Activated naive CD8-positive, alpha-beta T cell treated with anti-CD3 and anti-CD28 coated beads for 36 hours (primary cell): ENCODE measurements around the gene UTS2B. TPM values are rescaled to one million over a fixed set of nuclear protein-coding genes. Genes with fewer than 3 reads are reported as not detected.

Experiments
- DNase-seq: peaks from one replicate; pipeline ENCODE4 v3.0.0; 2021
- H3K27ac Mint-ChIP-seq: one replicate; pipeline ENCODE4 v1.8.0; 2022; ENCODE audit warnings: mild to moderate bottlenecking, moderate library complexity, mixed read lengths
- H3K27me3 Mint-ChIP-seq: one replicate; pipeline ENCODE4 v1.8.0; 2022; ENCODE audit warnings: mild to moderate bottlenecking, mixed read lengths
- H3K36me3 Mint-ChIP-seq: one replicate; pipeline ENCODE4 v1.8.0; 2021; ENCODE audit warnings: mild to moderate bottlenecking, mixed read lengths
- H3K4me1 Mint-ChIP-seq: one replicate; pipeline ENCODE4 v1.8.0; 2021; ENCODE audit warnings: mixed read lengths
- H3K4me3 Mint-ChIP-seq: one replicate; pipeline ENCODE4 v1.8.0; 2022; ENCODE audit warnings: mild to moderate bottlenecking, moderate library complexity, mixed read lengths
- H3K9me3 Mint-ChIP-seq: one replicate; pipeline ENCODE4 v1.8.0; 2022; ENCODE audit warnings: mixed read lengths
- total RNA-seq, 2 experiments: library from RNA; stranded (reverse); gene quantifications; one replicate each; pipeline ENCODE4 v1.2.3, GENCODE V29; 2021

Gene UTS2B, protein sequence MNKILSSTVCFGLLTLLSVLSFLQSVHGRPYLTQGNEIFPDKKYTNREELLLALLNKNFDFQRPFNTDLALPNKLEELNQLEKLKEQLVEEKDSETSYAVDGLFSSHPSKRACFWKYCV
- not detected for total RNA-seq

DNA sequence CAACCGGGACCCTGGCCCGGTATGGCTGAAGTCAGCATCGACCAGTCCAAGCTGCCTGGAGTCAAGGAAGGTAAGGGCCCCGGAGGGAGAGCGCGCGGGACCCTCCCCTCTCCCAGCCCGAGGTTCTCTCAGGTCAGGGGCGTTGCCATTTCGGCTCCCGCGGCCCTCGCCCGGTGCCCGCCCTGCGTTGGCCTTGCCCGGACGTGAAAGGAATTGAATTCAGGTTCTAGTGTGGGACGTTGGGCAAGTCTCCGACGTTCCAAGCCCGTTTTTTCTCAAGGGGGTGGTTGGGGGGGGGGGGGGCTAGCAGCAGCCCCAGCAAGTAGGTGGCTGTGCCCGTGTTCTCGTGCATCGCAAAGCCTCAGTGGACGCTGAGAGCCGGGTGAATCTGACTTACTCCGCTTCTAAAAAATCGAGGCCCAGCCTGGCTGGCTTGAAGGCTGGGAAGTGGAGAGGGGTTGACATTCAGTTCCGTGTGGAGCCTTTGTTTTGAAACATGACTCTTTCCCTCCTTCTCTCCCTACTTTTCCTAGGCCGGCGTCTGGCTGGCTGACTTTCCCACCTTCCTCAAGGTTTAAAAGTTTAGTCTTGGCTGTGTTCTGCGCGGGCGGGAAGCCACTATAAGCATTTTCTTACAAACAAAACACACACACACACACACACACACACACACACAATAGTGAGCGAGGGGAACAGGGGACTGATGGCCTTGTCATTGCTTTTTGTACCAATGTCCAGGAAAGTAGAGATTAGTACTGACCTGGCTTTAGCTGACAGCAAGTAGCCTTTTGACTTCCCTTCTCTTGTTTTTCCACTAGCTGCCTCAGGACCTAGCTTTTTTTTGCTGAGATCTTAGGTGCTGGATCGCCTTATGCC is at the start of gene UTS2B:
TSS of gene UTS2B (minus strand) at position 873 of the 876 bp plus-strand sequence. CDS start 48,337 bp downstream, outside the sequence.
- peak within 1 kb of the TSS; percentile 42 for H3K27ac Mint-ChIP-seq
- H3K27me3 Mint-ChIP-seq, result peaks cover 56% of the 10 kb centered on the region
- no peaks in the 10 kb centered on the region for H3K36me3 Mint-ChIP-seq
- no peaks in the 10 kb centered on the region for H3K9me3 Mint-ChIP-seq
- peak within 1 kb of the TSS; percentile 67 for H3K4me3 Mint-ChIP-seq
- DNase-seq, result no peak
- H3K4me1 Mint-ChIP-seq, result peaks cover 7% of the 10 kb centered on the region

DNA sequence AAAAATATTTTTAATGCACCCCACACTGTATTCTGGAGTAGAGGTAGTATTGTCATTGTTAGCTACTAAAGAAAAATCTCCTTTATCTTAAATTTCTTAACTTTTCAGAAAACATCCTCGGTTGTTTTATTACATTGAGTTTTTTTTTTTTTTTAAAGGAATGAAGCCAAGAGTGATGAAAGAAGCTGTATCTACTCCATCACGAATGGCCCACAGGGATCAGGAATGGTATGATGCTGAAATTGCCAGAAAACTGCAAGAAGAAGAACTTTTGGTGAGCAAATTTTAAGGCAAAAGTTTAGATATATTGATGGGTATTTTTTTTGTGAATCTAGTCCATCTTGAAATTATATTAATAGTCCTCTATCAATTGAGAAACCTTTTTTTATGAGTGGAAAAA is 49.7 kb upstream of the UTS2B start:
- Mint-ChIP-seq H3K4me1 (no peaks in the 10 kb centered on the region), H3K9me3 (no peaks in the 10 kb centered on the region), H3K4me3 (no peak overlapping the region), H3K36me3 (no peaks in the 10 kb centered on the region), H3K27me3 (no peaks in the 10 kb centered on the region), H3K27ac (no peak overlapping the region)
- DNase-seq, result no peak

DNA sequence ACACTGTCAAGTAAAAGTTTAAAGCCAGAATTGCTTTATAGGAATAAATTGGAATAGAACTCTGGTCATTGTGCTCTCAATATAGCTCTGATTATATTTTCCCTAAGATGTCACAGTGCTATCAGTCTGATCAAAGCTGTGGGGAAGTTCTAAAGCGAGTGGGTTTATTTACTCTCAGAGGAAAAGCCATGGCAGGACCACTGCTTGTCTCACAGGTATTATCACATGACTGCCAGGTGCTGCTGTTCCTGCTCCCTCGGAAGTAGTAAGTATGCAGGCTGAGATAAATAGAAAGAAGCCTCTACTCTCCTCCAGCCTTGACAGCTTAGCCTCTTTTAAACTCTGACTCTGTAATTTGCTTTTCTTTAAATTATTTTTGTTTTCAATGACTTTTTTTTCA is 49.1 kb upstream of the UTS2B start:
- H3K27ac Mint-ChIP-seq, result no peak overlapping the region
- no peak overlapping the region for H3K4me3 Mint-ChIP-seq
- no peaks in the 10 kb centered on the region for H3K27me3 Mint-ChIP-seq

DNA sequence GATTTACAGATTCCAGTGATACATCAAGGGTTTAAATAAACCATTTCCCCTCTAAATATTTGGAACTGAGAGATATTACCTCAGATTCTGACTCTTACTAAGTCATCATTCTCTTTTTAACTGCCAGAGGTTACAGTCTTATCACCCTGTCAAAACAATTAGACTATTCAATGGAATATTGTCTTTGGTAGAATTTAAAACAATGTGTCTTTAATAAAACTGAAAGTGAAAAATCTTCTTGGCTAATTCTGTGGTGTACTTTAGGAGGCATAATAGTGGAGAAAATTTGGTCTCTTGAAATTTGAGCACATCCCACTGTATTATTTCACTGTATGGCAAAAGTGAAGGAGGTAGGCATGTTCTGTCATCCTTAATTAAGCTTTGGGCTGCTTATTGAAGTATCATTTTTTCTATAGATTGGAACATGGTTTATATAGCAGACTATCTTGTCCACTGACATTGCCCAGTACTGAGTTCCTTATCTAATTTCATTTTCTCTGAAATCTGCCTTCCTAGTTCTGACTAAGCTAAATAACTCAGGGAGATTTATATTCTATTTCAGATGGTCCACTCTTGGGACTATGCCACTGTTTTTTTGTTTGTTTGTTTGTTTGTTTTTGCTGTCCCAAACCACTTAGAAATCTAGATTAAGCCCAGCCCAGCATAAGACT is 48.0 kb upstream of the UTS2B start:
- DNase-seq, result no peak
- Mint-ChIP-seq H3K27ac (no peak overlapping the region), H3K4me3 (no peak overlapping the region), H3K36me3 (no peaks in the 10 kb centered on the region), H3K9me3 (no peaks in the 10 kb centered on the region), H3K27me3 (no peaks in the 10 kb centered on the region), H3K4me1 (no peaks in the 10 kb centered on the region)

More for the DNA sequence above, 49.1 kb upstream of the UTS2B start:
- Mint-ChIP-seq H3K4me1 (no peaks in the 10 kb centered on the region), H3K36me3 (no peaks in the 10 kb centered on the region), H3K9me3 (no peaks in the 10 kb centered on the region)
- DNase-seq, result no peak

DNA sequence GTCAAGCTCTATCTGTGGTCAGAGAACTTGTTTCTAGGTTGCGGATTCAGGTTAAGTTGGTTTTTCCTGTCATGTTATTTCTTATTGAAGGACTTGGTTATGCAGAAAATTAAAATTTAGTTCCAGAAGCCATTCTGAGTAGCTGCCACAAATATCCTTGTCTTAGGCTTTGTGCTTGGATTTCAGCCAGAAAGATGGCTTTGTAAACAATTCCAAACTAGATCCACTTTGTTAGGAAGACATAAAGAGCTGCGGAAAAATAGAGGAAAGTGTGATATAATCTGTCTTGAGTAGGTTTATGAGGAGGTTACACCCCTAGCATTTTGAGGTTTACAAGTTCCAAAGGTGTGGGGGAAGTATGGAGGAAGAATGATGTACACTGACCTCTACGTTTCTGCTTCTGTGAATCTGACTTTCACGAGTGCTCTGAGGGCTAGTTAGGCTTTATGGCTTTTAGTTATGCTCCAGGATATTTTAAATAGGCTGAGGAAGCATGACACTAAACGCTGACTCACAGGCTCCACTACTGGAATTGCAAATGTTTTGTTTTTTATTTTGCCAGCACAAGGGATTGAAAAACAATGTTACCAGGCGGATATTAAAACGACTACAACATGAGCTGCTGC is 46.3 kb upstream of the UTS2B start:
- no peaks in the 10 kb centered on the region for H3K36me3 Mint-ChIP-seq
- H3K27ac Mint-ChIP-seq, result no peak overlapping the region
- no peaks in the 10 kb centered on the region for H3K27me3 Mint-ChIP-seq
- DNase-seq, result no peak
- H3K4me3 Mint-ChIP-seq, result no peak overlapping the region
- no peaks in the 10 kb centered on the region for H3K4me1 Mint-ChIP-seq
- no peaks in the 10 kb centered on the region for H3K9me3 Mint-ChIP-seq

DNA sequence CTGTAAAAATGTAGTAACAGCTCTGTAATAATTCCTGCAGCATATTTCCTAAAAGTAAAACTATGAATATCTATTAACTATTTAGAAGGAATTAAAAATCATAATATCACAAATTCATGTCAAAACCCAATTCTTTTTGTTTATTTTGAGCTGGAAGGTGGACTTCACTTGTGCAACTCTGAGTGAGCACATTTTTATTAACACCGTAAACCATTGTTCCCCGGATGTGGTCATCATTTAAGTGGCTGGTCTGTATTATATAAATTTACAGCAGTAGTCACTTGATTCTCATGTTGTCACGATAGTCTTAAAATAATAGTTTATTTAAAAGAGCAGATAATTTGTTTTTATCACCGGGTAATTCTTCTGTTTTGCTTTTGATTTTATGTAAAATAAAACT is 43.0 kb upstream of the UTS2B start:
- no peaks in the 10 kb centered on the region for H3K36me3 Mint-ChIP-seq
- H3K27me3 Mint-ChIP-seq, result no peaks in the 10 kb centered on the region
- no peak overlapping the region for H3K27ac Mint-ChIP-seq
- no peaks in the 10 kb centered on the region for H3K9me3 Mint-ChIP-seq
- H3K4me3 Mint-ChIP-seq, result no peak overlapping the region
- H3K4me1 Mint-ChIP-seq, result no peaks in the 10 kb centered on the region
- DNase-seq, result no peak

DNA sequence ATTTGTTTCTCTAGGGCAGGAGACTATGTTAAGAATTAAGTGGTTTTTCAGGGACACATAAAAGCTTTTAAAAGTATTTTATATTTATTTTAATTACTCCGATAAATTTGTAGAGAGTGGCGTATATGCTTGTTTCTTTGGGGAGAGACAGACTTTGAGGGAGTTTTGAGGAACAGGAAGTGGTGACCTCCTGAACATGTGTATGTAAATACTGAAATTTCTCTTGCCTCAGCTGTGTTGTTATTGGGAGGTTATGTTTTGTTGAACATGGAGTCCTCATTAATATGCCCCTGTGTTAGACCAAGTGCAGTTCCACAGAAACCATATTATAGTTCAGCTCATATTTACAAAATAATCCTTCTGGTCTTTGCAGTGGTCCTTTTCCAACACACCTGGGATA is 41.8 kb upstream of the UTS2B start:
- H3K36me3 Mint-ChIP-seq, result no peaks in the 10 kb centered on the region
- H3K9me3 Mint-ChIP-seq, result no peaks in the 10 kb centered on the region
- H3K4me1 Mint-ChIP-seq, result no peaks in the 10 kb centered on the region
- no peak overlapping the region for H3K27ac Mint-ChIP-seq
- no peak overlapping the region for H3K4me3 Mint-ChIP-seq
- no peak for DNase-seq
- H3K27me3 Mint-ChIP-seq, result no peaks in the 10 kb centered on the region

DNA sequence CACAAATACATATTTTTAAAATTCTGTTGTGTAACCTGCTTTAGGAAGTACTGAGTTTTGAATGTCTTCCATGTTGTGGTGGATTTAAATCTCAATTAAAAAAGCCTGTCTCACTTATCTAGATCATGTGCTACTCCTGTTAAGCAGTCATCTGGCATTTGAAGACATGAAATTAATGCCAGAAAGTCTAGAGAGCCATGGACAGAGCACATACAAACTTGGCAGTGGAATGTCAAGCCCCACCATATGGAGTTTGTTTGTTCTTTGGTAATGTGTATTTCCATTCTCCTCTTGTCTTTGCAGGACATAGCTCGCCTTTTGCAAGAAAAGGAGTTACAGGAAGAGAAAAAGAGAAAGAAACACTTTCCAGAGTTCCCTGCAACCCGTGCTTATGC is 39.3 kb upstream of the UTS2B start:
- H3K9me3 Mint-ChIP-seq, result no peaks in the 10 kb centered on the region
- no peaks in the 10 kb centered on the region for H3K36me3 Mint-ChIP-seq
- no peaks in the 10 kb centered on the region for H3K4me1 Mint-ChIP-seq
- DNase-seq, result no peak
- H3K27ac Mint-ChIP-seq, result no peak overlapping the region
- H3K27me3 Mint-ChIP-seq, result no peaks in the 10 kb centered on the region
- no peak overlapping the region for H3K4me3 Mint-ChIP-seq

DNA sequence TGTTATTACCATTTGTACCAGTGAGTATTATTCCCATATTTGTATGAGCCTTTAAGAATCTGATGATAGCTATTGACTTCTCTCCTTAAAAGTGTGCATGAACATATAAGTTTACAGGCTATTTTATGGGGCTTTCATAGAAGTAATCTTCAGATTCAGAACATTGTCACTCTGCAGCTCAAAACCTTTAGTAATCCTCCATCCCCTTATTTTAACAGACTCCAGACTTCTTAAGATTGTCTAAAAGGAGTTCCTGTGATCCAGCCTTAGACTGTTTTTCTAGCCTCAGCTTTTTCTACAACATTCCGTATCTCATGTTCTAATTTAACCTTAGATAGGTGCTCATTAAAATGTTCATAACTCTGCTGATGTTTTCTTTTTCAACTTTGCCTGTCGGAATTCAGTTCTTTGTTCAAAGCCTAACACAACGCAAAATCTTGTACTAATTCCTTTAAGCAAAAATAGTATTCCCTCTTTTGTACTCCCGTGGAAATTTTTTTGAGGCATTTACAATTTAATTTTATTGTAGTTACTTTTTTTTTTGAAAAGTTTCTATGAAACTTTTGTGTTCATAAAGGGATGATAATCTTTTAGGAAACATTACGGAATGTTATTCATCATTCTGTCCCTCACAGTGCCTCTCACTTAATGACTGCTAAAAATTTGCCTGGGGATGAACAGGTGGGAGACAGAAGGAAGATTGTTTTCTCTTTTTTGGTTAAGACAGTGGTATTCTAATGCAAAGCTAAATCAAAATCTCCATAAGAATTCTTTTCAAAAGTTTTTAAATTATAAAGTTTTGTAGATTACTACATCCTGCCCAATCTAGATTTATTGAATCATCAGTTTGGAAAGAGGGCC is 38.7 kb upstream of the UTS2B start:
- H3K36me3 Mint-ChIP-seq, result no peaks in the 10 kb centered on the region
- H3K4me3 Mint-ChIP-seq, result no peak overlapping the region
- no peaks in the 10 kb centered on the region for H3K9me3 Mint-ChIP-seq
- H3K27me3 Mint-ChIP-seq, result no peaks in the 10 kb centered on the region
- no peaks in the 10 kb centered on the region for H3K4me1 Mint-ChIP-seq
- no peak for DNase-seq
- no peak overlapping the region for H3K27ac Mint-ChIP-seq

DNA sequence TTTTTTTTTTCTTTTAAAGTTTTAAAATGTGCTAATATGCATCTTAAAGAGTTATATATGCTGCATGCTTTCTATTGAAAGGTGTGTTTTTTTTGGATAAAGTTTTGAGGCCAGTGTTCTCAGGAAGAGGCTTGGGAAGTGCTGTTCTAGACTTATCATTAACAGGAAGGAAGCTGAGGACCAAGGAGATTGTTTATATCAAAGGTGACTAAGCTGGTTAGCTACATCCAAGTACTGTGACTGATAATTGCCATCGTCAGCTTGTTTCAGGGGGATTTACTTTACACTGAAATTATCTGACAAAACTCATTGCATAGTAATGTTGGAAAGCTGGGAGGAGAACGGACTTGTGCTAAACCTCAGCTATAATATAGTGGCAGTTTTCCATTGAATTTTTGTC is 36.3 kb upstream of the UTS2B start:
- H3K27ac Mint-ChIP-seq, result no peak overlapping the region
- DNase-seq, result no peak
- no peaks in the 10 kb centered on the region for H3K36me3 Mint-ChIP-seq
- H3K9me3 Mint-ChIP-seq, result no peaks in the 10 kb centered on the region
- H3K27me3 Mint-ChIP-seq, result no peaks in the 10 kb centered on the region
- H3K4me3 Mint-ChIP-seq, result no peak overlapping the region
- no peaks in the 10 kb centered on the region for H3K4me1 Mint-ChIP-seq

DNA sequence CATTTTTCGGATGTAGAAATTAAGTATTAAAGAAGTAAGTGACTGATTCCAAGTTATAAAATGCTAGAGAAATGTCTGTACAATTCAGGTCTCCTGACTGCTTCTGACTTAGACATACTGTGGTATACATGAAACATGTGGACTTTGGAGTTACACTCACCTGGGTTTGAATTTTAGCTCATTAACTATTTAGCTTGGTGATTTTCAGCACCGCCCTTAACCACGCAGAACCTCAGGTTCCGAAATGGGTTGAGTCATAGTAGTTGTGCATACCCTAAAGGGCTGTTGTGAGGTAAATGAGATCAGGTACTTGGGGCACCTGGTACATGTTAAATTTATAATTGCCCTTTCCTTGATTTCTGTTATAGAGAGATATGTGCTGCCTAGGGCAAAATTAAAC is 32.9 kb upstream of the UTS2B start:
- Mint-ChIP-seq H3K27me3 (no peaks in the 10 kb centered on the region), H3K36me3 (no peaks in the 10 kb centered on the region), H3K27ac (no peak overlapping the region), H3K9me3 (no peaks in the 10 kb centered on the region), H3K4me3 (no peak overlapping the region), H3K4me1 (no peaks in the 10 kb centered on the region)
- no peak for DNase-seq

DNA sequence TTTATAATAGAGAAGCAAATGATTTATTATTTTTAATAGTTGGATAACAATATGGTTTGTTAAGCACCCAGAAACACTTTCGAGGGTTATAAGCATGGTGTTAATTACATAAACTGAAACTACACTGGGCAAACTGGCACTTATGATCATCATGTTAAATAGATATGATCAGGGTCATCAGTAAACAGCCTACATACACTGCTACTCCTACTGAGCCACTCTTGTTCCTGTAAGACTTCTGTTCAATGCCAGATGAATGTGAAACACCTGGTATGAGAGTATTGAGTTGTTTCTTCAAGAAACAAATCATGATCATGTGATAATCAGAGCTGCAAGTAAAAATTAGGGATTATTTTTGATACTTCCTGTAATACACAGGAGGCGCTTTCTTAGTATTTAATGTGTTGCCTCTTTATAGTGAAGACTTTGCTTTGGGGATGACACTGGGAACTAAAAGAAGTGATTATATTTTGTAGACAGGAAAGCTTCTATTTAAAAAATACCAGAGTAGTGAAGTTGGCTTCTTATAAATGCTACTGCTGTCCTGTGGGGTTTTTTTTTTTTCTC is 32.3 kb upstream of the UTS2B start:
- no peaks in the 10 kb centered on the region for H3K36me3 Mint-ChIP-seq
- no peak for DNase-seq
- H3K27ac Mint-ChIP-seq, result no peak overlapping the region
- H3K9me3 Mint-ChIP-seq, result no peaks in the 10 kb centered on the region
- no peaks in the 10 kb centered on the region for H3K4me1 Mint-ChIP-seq
- H3K27me3 Mint-ChIP-seq, result no peaks in the 10 kb centered on the region
- H3K4me3 Mint-ChIP-seq, result no peak overlapping the region

DNA sequence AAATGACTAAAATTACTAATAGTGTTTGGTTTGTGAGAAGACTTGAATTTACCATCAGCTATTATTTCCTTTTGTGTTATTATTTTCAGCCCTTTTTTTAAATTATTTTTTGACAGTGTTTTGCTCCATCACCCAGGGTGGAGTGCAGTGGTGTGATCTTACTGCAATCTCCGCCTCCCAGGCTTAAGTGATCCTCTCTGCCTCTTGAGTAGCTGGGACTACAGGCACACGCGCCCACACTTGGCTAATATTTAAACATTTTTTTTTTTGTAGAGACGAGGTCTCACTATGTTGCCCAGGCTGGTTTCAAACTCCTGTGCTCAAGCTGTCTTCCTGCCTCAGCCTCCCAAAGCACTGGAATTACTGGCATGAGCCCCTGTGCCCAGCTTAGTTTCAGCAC is 31.7 kb upstream of the UTS2B start:
- Mint-ChIP-seq H3K27ac (no peak overlapping the region), H3K9me3 (no peaks in the 10 kb centered on the region), H3K27me3 (no peaks in the 10 kb centered on the region), H3K36me3 (no peaks in the 10 kb centered on the region), H3K4me3 (no peak overlapping the region), H3K4me1 (no peaks in the 10 kb centered on the region)
- DNase-seq, result no peak

DNA sequence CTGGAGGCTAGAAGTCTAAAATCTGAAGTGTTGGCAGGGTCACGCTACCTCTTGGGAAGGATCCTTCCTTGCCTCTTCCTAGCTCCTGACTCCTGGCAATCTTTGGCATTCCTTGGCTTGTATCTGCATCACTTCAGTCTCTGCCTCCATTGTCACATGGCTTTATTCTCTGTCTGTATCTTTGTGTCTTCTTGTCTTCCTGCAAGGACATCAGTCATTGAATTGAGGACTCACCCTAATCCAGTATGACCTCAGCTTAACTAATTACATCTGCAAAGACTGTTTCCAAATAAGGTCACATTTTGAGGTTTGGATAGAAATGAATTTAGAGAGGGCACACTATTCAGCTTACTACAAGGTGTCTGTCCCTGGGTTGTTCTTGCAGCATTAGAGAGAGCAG is 31.1 kb upstream of the UTS2B start:
- no peak for DNase-seq
- Mint-ChIP-seq H3K36me3 (no peaks in the 10 kb centered on the region), H3K9me3 (no peaks in the 10 kb centered on the region), H3K4me3 (no peak overlapping the region), H3K4me1 (no peaks in the 10 kb centered on the region), H3K27me3 (no peaks in the 10 kb centered on the region), H3K27ac (no peak overlapping the region)
